T-cell (primary cell): ENCODE results near the gene TSC2. TPM values are rescaled to one million over a fixed set of nuclear protein-coding genes. Genes with fewer than 3 reads are reported as not detected.
A peak's percentile ranks its signal among the peaks of the same experiment; 100 is the strongest.

ENCODE experiments used
- ATAC-seq, 4 experiments: fragments of 200-7000 bp in 3 of 4; fragments of 150-1000 bp in 1 of 4; cut with Tn5 transposase; replicated peaks in 1 of 4; 1 replicate in 3 of 4; 2 replicates in 1 of 4; pipeline ENCODE4 v1.10.0; 2021; ENCODE audit warnings: moderate library complexity in 3 of 4, mild to moderate bottlenecking in 2 of 4, moderate number of reproducible peaks in 1 of 4
- CTCF ChIA-PET, 2 donors: fragments of 300-600 bp; sonication (Branson Sonifier 250); formaldehyde crosslinking; loops; one replicate each; lab custom pipeline; 2022; ENCODE audit warnings: antibody characterized with exemption in 2 of 2; lab: Charles Lee
- POLR2A ChIA-PET, 2 donors: fragments of 300-600 bp; sonication (Branson Sonifier 250); formaldehyde crosslinking; loops; one replicate each; lab custom pipeline; 2022; ENCODE audit warnings: antibody characterized with exemption in 2 of 2; lab: Charles Lee
- DNase-seq, 35 experiments: peaks; one replicate each; pipeline versions ENCODE4 v3.0.0 to v3.0.0-alpha.2; 2013 to 2023
- H3K27ac ChIP-seq: one replicate; pipeline ENCODE4 v1.5.1; 2013; ENCODE audit warnings: low read length
- H3K27me3 ChIP-seq, 2 experiments: replicated peaks in 1 of 2; 1 replicate in 1 of 2; 2 replicates in 1 of 2; pipeline versions ENCODE4 v1.6.1 to v1.7.0; 2013; ENCODE audit warnings: low read length in 1 of 2, mixed read lengths in 1 of 2; ENCODE audit not compliant: control insufficient read depth in 2 of 2, insufficient read depth in 2 of 2; ENCODE audit errors: extremely low read depth in 1 of 2
- H3K36me3 ChIP-seq, 2 donors: 1 replicate in 1 of 2; 2 replicates in 1 of 2; pipeline versions ENCODE4 v1.6.1 to v1.7.0; 2013; ENCODE audit warnings: low read length in 1 of 2; ENCODE audit not compliant: control insufficient read depth in 2 of 2, insufficient read depth in 1 of 2; ENCODE audit errors: extremely low read depth in 1 of 2
- H3K4me1 ChIP-seq, 2 experiments: 1 replicate in 1 of 2; 2 replicates in 1 of 2; pipeline versions ENCODE4 v1.6.1 to v1.7.0; 2013; ENCODE audit warnings: low read length in 2 of 2, mixed read lengths in 1 of 2; ENCODE audit not compliant: insufficient read depth in 2 of 2, control insufficient read depth in 1 of 2; ENCODE audit errors: extremely low read depth in 1 of 2
- H3K4me3 ChIP-seq, 2 donors: 1 replicate in 1 of 2; 2 replicates in 1 of 2; pipeline versions ENCODE4 v1.5.1 to v1.7.0; 2013; ENCODE audit warnings: mild to moderate bottlenecking in 2 of 2, low read length in 1 of 2, moderate library complexity in 1 of 2; ENCODE audit not compliant: control insufficient read depth in 1 of 2; ENCODE audit errors: extremely low read depth in 1 of 2
- H3K9me3 ChIP-seq: 2 replicates; pipeline ENCODE4 v1.7.0; 2013
- H3K27ac Mint-ChIP-seq, 2 donors: one replicate each; pipeline ENCODE4 v1.8.0; 2020 to 2021; ENCODE audit warnings: mild to moderate bottlenecking in 2 of 2, mixed read lengths in 2 of 2
- H3K27me3 Mint-ChIP-seq, 2 donors: one replicate each; pipeline ENCODE4 v1.8.0; 2021 to 2022; ENCODE audit warnings: mixed read lengths in 2 of 2
- H3K36me3 Mint-ChIP-seq: one replicate; pipeline ENCODE4 v1.8.0; 2021; ENCODE audit warnings: mixed read lengths
- H3K4me1 Mint-ChIP-seq, 3 donors: one replicate each; pipeline ENCODE4 v1.8.0; 2020 to 2022; ENCODE audit warnings: mixed read lengths in 3 of 3, mild to moderate bottlenecking in 1 of 3
- H3K4me3 Mint-ChIP-seq, 3 donors: one replicate each; pipeline ENCODE4 v1.8.0; 2020 to 2022; ENCODE audit warnings: mild to moderate bottlenecking in 3 of 3, mixed read lengths in 3 of 3, moderate library complexity in 3 of 3
- H3K9me3 Mint-ChIP-seq, 3 donors: one replicate each; pipeline ENCODE4 v1.8.0; 2020 to 2022; ENCODE audit warnings: mixed read lengths in 3 of 3
- WGBS: methylation state at CpG from one replicate; pipeline ENCODE4 v1.1.5; 2013; ENCODE audit warnings: missing lambda C conversion rate; ENCODE audit not compliant: insufficient coverage; 5-methylcytosine and 5-hydroxymethylcytosine counted together
- total RNA-seq, 35 experiments: library from RNA in 6 of 35; stranded (reverse) in 6 of 35; fragments of 120-200 nt in 1 of 35; gene quantifications; one replicate each; pipeline versions ENCODE4 v1.2.1 to v1.2.4 and lab custom pipeline; 2013 to 2026

Gene TSC2
- total RNA-seq, 5 donors from 2014 or later (not counting 1 experiment from before 2014, with no cell fraction given): 134 to 181 (median 161) TPM

DNA sequence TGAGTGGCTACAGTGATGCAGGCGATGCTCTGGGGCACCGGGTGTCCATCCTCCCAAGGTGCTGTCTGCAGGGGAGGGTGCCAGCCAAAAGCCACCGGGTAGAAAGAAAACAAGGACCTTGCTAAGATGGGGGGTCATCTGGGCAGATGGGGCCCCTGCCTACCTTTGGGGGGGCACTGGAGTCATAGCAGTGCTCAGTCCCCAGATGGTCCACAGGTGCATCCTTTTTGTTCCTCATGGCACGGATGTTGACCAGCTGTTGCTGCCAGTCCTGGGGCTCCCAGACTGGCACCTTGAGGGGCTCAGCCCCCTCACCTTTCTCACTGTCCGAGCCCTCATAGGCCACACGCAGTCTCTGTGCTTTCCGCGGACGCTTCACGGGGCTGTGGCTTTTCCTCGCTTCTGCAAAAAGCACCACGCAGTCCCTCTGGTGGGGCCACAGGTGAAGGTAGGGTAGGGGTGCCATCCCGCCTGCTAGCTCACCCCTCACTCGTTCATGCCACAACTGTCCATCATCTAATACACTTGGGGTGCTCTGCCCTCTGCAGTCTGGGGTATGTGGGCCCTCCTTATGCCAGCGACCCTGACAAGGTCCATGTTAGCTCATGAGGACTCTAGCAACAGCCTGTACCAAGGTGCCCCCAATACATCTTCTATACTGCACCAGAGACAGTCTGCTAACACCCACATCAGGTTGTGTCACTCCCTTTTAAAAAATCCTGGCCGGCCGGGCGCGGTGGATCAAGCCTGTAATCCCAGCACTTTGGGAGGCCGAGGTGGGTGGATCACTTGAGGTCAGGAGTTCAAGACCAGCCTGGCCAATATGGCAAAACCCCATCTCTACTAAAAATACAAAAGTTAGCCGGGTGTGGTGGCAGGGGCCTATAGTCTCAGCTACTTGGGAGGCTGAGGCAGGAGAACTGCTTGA, 1.6 kb upstream of the TSC2 start:
- peak overlapping the region; percentile 90 to 92 (median 90) for H3K4me3 Mint-ChIP-seq
- ATAC-seq: no peak
- peaks cover 2% of the 10 kb centered on the region for H3K36me3 Mint-ChIP-seq

DNA sequence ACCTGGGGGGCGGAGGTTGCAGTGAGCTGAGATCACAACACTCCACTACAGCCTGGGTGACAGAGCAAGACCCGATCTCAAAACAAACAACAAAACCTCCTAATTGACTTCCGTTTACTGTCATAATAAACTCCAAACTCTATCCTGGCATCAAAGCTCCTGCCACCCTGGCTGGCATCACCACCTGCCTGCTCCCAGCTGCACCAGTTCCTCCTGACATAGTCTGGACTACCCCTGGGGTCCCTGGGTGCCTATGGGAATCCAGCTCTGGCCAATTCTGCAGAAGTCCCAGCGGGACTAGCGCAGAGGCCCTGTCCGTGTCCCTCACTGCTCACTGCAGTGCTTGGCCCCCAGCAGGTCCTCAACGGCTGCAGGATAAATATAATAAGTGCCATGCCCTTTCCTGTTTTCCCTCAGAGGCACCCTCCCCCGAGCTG, 874 bp upstream of the TSC2 start:
- H3K9me3 ChIP-seq: no peaks in the 10 kb centered on the region
- no peak overlapping the region for H3K27ac ChIP-seq
- 32% methylated on average over 5 of the region's 8 CpGs for WGBS
- Mint-ChIP-seq H3K36me3 (peaks cover 3% of the 10 kb centered on the region), H3K9me3 (no peaks in the 10 kb centered on the region), H3K4me1 (peaks cover 20 to 23% (median 20%) of the 10 kb centered on the region in 3 donors), H3K27ac (peak overlapping the region in 1 of 2 donors; percentile 55), H3K27me3 (no peaks in the 10 kb centered on the region), H3K4me3 (peak overlapping the region; percentile 90 to 92 (median 90))
- peaks cover 13 to 30% of the 10 kb centered on the region in 2 experiments for H3K4me1 ChIP-seq
- peak overlapping the region; percentile 79 to 94 for H3K4me3 ChIP-seq
- CTCF ChIA-PET: no interaction called here
- no peaks in the 10 kb centered on the region for H3K27me3 ChIP-seq
- ATAC-seq (no peak), DNase-seq (no peak)
- peaks cover 0 to 13% of the 10 kb centered on the region in 2 donors for H3K36me3 ChIP-seq
- POLR2A ChIA-PET: no interaction called here

More for the DNA sequence above, 1.6 kb upstream of the TSC2 start:
- Histone ChIP-seq H3K4me3 (no peak overlapping the region), H3K4me1 (peaks cover 13 to 30% of the 10 kb centered on the region in 2 experiments), H3K27ac (no peak overlapping the region), H3K9me3 (no peaks in the 10 kb centered on the region), H3K36me3 (peaks cover 0 to 8% of the 10 kb centered on the region in 2 donors), H3K27me3 (no peaks in the 10 kb centered on the region)
- WGBS: 97% methylated on average over 6 of the region's 21 CpGs
- DNase-seq: no peak
- Mint-ChIP-seq H3K27me3 (no peaks in the 10 kb centered on the region), H3K27ac (no peak overlapping the region), H3K9me3 (no peaks in the 10 kb centered on the region), H3K4me1 (peaks cover 20 to 23% (median 20%) of the 10 kb centered on the region in 3 donors)
- ChIA-PET POLR2A (no interaction called here), CTCF (no interaction called here)

DNA sequence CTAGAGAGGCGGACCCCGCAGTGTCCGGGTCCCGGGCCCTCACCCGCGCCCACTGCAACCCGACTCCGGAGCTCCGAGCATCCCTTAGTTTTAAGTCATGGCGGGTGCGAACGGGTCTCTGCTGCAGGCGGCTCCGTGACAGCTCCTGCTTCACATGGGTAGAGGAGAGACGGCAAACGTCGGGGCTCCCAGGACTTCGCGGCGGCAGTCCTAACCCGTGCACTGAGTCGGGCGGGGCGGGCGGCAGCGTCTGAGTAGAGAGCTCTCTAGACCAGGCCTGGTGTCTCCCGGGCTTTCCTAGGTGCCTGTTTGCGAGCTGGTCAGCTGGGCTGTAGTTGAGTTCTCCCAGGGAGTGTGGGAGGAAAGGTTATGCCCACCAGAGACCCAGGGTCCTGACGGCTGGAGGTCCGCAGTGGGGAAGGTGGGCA, 345 bp downstream of the TSC2 start:
- Mint-ChIP-seq H3K27me3 (no peaks in the 10 kb centered on the region), H3K36me3 (peaks cover 8% of the 10 kb centered on the region), H3K9me3 (no peaks in the 10 kb centered on the region), H3K4me3 (peak overlapping the region; percentile 86 to 90 (median 90)), H3K4me1 (peaks cover 20 to 23% (median 20%) of the 10 kb centered on the region in 3 donors), H3K27ac (peak overlapping the region in 1 of 2 donors; percentile 71)
- ATAC-seq (no peak), DNase-seq (peak in 5 of 35 experiments; percentile 1 to 17 (median 10))
- no peaks in the 10 kb centered on the region for H3K27me3 ChIP-seq
- 2% methylated on average over 30 of the region's 30 CpGs for WGBS
- H3K4me3 ChIP-seq: peak overlapping the region; percentile 79 to 94
- ChIA-PET CTCF (interaction anchor here in 1 of 2 donors (0.8 to 1.3 kb wide), 3 partner anchors 26 to 107 kb away, joined by 3 to 12 read pairs (median 6); partner anchors contain the start of gene TRAF7), POLR2A (interaction anchor here in 1 of 2 donors (1.0 kb wide), 1 partner anchor 107 kb away, joined by 6 read pairs; the partner anchor contains the start of gene TRAF7)
- peak overlapping the region; percentile 38 for H3K27ac ChIP-seq
- peaks cover 0 to 22% of the 10 kb centered on the region in 2 donors for H3K36me3 ChIP-seq
- H3K4me1 ChIP-seq: peaks cover 13 to 30% of the 10 kb centered on the region in 2 experiments
- no peaks in the 10 kb centered on the region for H3K9me3 ChIP-seq

DNA sequence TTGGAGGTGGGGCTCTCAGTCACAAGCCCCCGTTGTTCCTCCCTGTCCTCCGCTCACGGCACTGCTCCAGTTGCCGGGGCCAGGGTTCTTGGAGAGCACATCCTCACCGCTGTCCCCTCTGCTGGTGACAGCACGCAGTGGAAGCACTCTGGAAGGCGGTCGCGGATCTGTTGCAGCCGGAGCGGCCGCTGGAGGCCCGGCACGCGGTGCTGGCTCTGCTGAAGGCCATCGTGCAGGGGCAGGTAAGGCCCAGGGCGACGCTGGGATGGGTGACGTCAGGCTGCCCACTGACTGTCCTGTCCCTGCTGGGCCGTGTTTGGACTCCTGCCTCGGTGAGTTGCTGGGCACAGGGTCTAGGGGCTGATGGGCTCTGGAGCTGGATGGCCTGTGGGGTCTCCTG, 5.4 kb downstream of the TSC2 start:
- peaks cover 13 to 58% of the 10 kb centered on the region in 2 donors for H3K36me3 ChIP-seq
- H3K4me3 Mint-ChIP-seq: no peak overlapping the region
- peaks cover 7 to 12% (median 10%) of the 10 kb centered on the region in 3 donors for H3K4me1 Mint-ChIP-seq
- H3K4me3 ChIP-seq: no peak overlapping the region
- DNase-seq (no peak), ATAC-seq (no peak)
- H3K27me3 Mint-ChIP-seq: no peaks in the 10 kb centered on the region
- ChIA-PET POLR2A (no interaction called here), CTCF (no interaction called here)
- H3K27ac ChIP-seq: no peak overlapping the region
- WGBS: 98% methylated on average over 21 of the region's 21 CpGs
- H3K9me3 ChIP-seq: no peaks in the 10 kb centered on the region
- peaks cover 7 to 12% of the 10 kb centered on the region in 2 experiments for H3K4me1 ChIP-seq
- peaks cover 12% of the 10 kb centered on the region for H3K36me3 Mint-ChIP-seq
- H3K9me3 Mint-ChIP-seq: no peaks in the 10 kb centered on the region
- no peaks in the 10 kb centered on the region for H3K27me3 ChIP-seq
- no peak overlapping the region for H3K27ac Mint-ChIP-seq

DNA sequence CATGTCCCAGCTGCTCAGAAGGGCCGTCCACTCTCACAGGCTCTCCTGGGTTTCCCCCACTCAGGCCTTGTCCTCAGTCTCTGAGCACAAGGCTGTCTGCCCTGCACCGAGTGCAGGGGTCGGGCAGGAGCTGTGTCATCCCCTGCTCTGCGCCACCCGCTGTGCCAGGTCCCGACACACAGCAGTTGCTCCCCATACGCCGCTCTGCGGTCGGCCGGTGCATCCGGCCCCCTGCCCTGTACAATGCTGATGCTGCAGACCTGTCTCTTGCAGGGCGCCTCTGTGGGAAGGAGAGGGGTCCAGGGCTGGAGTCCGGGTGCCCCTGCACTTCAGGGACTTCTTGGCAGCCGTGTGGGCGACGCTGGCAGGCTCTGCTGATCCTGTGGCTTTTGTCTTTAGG, 6.1 kb downstream of the TSC2 start:
- POLR2A ChIA-PET: no interaction called here
- no peak overlapping the region for H3K27ac Mint-ChIP-seq
- H3K36me3 Mint-ChIP-seq: peaks cover 12% of the 10 kb centered on the region
- H3K27me3 Mint-ChIP-seq: no peaks in the 10 kb centered on the region
- WGBS: 97% methylated on average over 16 of the region's 17 CpGs
- CTCF ChIA-PET: no interaction called here
- peaks cover 18 to 63% of the 10 kb centered on the region in 2 donors for H3K36me3 ChIP-seq
- ATAC-seq (no peak), DNase-seq (no peak)
- H3K4me1 Mint-ChIP-seq: peaks cover 0 to 8% (median 3%) of the 10 kb centered on the region in 3 donors
- H3K4me3 Mint-ChIP-seq: no peak overlapping the region
- H3K9me3 ChIP-seq: no peaks in the 10 kb centered on the region
- H3K27me3 ChIP-seq: no peaks in the 10 kb centered on the region
- no peak overlapping the region for H3K4me3 ChIP-seq
- no peak overlapping the region for H3K27ac ChIP-seq
- no peaks in the 10 kb centered on the region for H3K9me3 Mint-ChIP-seq
- H3K4me1 ChIP-seq: peaks cover under 1 to 5% of the 10 kb centered on the region in 2 experiments

DNA sequence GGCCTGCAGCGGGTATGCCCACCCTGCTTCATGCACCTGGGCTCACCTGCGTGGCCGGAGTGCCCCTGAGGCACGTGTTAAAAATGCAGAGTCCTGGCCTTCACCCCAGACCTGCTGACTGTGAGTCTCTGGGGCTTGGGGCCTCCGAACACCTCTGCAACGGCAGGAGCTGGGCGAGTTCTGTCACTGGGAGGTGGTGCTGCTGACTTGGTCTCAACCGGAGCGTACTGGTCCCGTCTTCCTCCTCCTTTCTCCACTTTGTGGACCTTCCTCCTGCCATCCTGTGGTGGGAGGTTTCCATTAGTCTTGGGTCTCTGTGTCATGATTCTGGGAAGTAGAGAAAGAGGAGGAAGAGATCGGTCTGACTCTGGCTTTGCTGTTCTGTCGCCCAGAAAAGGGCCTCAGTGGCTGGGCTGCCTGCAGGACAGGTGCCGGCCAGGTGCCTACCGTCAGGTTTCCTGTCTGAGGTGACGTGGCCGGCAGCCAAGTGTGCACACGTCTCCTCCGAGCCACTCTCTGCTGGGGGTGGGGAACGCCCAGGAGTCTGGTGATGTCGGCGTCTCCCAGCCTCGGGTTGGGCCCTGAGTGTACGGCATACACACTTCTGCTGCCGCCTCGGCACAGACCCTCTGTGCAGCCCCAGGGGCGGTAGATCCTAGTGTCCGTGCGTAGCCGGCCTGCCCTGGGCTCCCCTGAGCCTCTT, 6.9 kb downstream of the TSC2 start:
- DNase-seq (no peak), ATAC-seq (no peak)
- H3K9me3 ChIP-seq: no peaks in the 10 kb centered on the region
- peaks cover 20 to 65% of the 10 kb centered on the region in 2 donors for H3K36me3 ChIP-seq
- H3K4me1 ChIP-seq: no peaks in the 10 kb centered on the region
- H3K27ac Mint-ChIP-seq: no peak overlapping the region
- WGBS: 93% methylated on average over 23 of the region's 29 CpGs
- H3K27ac ChIP-seq: no peak overlapping the region
- H3K4me3 Mint-ChIP-seq: no peak overlapping the region
- peaks cover 12% of the 10 kb centered on the region for H3K36me3 Mint-ChIP-seq
- CTCF ChIA-PET: no interaction called here
- no peak overlapping the region for H3K4me3 ChIP-seq
- no peaks in the 10 kb centered on the region for H3K9me3 Mint-ChIP-seq
- H3K27me3 ChIP-seq: no peaks in the 10 kb centered on the region
- peaks cover 0 to 4% (median 0%) of the 10 kb centered on the region in 3 donors for H3K4me1 Mint-ChIP-seq
- POLR2A ChIA-PET: no interaction called here
- no peaks in the 10 kb centered on the region for H3K27me3 Mint-ChIP-seq
